ENCODE results near the gene PLEK. TPM values are rescaled to one million over a fixed set of nuclear protein-coding genes. Genes with fewer than 3 reads are reported as not detected.

Gene PLEK
- total RNA-seq, 1 donor from 2014 or later = not detected

- DNase-seq (ENCODE audit: low spot score) = no peak
- Mint-ChIP-seq H3K27ac (ENCODE audit: unreplicated experiment) (peak overlapping the region; percentile 88), H3K4me1 (ENCODE audit: low read depth) (peaks cover 21% of the 10 kb centered on the region), H3K36me3 (ENCODE audit: low read depth) (no peaks in the 10 kb centered on the region), H3K4me3 (ENCODE audit: unreplicated experiment) (peak overlapping the region; percentile 91), H3K9me3 (ENCODE audit: low read depth) (no peaks in the 10 kb centered on the region), H3K27me3 (ENCODE audit: low read depth) (no peaks in the 10 kb centered on the region)
- TF ChIP-seq CTCF (IDR thresholded peaks at IDR 0.05) = no peak
These were observed 44.9 kb upstream of the PLEK start for GRCh38 chr2:68320118-68320641.

DNA sequence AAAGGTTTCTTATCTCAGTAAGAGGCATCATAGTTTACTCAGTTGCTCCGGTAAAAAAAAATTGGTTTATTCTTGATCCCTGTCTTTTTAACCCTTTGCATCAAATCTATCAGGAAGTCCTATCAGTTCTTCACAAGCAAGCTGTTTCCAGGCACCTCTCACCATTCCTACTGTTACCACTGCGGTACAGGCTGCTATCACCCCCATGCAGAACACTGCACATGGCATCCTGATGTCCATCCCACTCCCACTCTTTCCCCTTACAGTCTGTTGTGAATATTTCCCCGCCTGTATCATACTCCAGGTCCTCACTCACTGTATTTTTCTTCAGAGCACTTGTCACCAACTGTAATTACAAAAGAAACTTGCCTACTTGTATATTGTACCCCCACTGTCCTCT lies 40.0 kb upstream of the PLEK start:
- Mint-ChIP-seq H3K27ac (ENCODE audit: unreplicated experiment) (peak overlapping the region; percentile 28), H3K4me3 (ENCODE audit: unreplicated experiment) (no peak overlapping the region), H3K9me3 (ENCODE audit: low read depth) (no peaks in the 10 kb centered on the region), H3K27me3 (ENCODE audit: low read depth) (no peaks in the 10 kb centered on the region), H3K4me1 (ENCODE audit: low read depth) (peaks cover 13% of the 10 kb centered on the region), H3K36me3 (ENCODE audit: low read depth) (no peaks in the 10 kb centered on the region)
- no peak for DNase-seq (ENCODE audit: low spot score)
- TF ChIP-seq CTCF (IDR thresholded peaks at IDR 0.05) = no peak

- Mint-ChIP-seq H3K4me3 (ENCODE audit: unreplicated experiment) (no peak overlapping the region), H3K27ac (ENCODE audit: unreplicated experiment) (peak overlapping the region; percentile 14), H3K27me3 (ENCODE audit: low read depth) (no peaks in the 10 kb centered on the region), H3K9me3 (ENCODE audit: low read depth) (no peaks in the 10 kb centered on the region), H3K36me3 (ENCODE audit: low read depth) (no peaks in the 10 kb centered on the region), H3K4me1 (ENCODE audit: low read depth) (peaks cover 18% of the 10 kb centered on the region)
- DNase-seq (ENCODE audit: low spot score) = no peak
- no peak for TF ChIP-seq CTCF (IDR thresholded peaks at IDR 0.05)
These were observed 36.2 kb upstream of the PLEK start for GRCh38 chr2:68328901-68329300.

DNA sequence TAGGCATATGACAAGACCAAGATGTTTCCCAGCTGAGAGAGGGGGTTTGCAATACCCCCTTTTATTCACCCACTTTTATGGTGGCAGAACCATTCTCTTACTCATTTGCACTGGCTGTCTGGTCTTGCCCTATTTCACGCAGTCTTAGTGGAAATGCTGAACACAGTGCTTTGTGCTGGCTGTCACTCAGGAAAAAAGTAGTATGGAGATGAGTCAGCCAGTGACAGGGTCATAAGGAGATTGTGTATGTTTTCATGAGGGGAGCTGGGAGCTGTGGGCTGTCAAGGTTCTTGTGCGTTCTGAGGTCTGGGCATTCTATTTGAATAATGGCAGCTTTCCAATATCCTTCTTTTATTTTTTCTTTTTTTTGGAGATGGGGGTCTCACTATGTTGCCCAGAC lies 34.4 kb upstream of the PLEK start:
- no peaks in the 10 kb centered on the region for H3K9me3 Mint-ChIP-seq (ENCODE audit: low read depth)
- no peak for TF ChIP-seq CTCF (IDR thresholded peaks at IDR 0.05)
- H3K27me3 Mint-ChIP-seq (ENCODE audit: low read depth) = no peaks in the 10 kb centered on the region
- peaks cover 18% of the 10 kb centered on the region for H3K4me1 Mint-ChIP-seq (ENCODE audit: low read depth)
- peaks cover 2% of the 10 kb centered on the region for H3K36me3 Mint-ChIP-seq (ENCODE audit: low read depth)
- DNase-seq (ENCODE audit: low spot score) = no peak
- peak overlapping the region; percentile 5 for H3K27ac Mint-ChIP-seq (ENCODE audit: unreplicated experiment)
- no peak overlapping the region for H3K4me3 Mint-ChIP-seq (ENCODE audit: unreplicated experiment)

DNA sequence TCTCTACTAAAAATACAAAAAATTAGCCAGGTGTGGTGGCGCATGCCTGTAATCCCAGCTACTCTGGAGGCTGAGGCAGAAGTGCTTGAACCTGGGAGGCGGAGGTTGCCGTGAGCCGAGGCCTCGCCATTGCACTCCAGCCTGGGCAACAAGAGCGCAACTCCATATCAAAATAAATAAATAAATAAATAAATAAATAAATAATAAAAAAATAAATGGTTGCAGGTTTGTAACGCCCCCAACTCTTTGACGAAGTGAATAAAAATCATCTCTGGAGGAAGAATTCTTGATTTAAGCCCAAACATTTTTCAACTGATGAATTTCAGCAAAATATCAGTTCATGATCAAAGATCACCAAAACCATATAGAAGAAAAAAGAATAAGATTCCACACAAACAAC lies 32.1 kb upstream of the PLEK start:
- peaks cover 2% of the 10 kb centered on the region for H3K9me3 Mint-ChIP-seq (ENCODE audit: low read depth)
- peaks cover 2% of the 10 kb centered on the region for H3K36me3 Mint-ChIP-seq (ENCODE audit: low read depth)
- H3K27me3 Mint-ChIP-seq (ENCODE audit: low read depth) = no peaks in the 10 kb centered on the region
- peaks cover 26% of the 10 kb centered on the region for H3K4me1 Mint-ChIP-seq (ENCODE audit: low read depth)
- DNase-seq (ENCODE audit: low spot score) = no peak
- no peak overlapping the region for H3K27ac Mint-ChIP-seq (ENCODE audit: unreplicated experiment)
- no peak overlapping the region for H3K4me3 Mint-ChIP-seq (ENCODE audit: unreplicated experiment)
- TF ChIP-seq CTCF (IDR thresholded peaks at IDR 0.05) = no peak
